PC-9 (cell line): Measurements from ENCODE around the gene JDP2.

Experiments
- EZH2 ChIP-seq: fragments of 200-600 bp; sonication (generic); IDR thresholded peaks from 2 replicates; pipeline ENCODE4 v1.8.0; 2017; ENCODE audit warnings: antibody characterized with exemption, low read depth
- TF ChIP-seq, protein P1 (sequence below): fragments of 200-600 bp; sonication (generic); conservative IDR thresholded peaks from 2 replicates; pipeline ENCODE4 v1.6.1; 2017; ENCODE audit warnings: mixed run types, antibody characterized with exemption, mild to moderate bottlenecking, moderate library complexity

DNA sequence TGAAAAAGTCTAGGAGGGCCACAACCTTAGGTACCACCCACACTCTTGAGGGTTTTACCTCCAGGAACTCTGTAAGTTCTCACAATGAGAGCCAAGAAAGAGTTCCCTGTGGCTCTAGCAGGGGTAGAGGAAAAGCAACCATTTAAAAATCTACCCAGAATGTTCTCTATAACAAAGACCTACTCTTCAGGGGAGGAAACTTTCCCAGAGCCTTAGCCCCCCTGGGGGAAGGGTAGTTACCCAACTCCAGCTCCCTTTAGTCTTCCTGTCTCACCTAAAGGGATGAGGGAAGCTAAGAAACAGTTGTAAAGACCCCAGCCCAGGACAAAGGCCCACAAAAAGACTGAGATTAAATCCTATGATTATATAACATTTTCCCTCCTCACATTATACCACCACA, 46.2 kb upstream of the JDP2 start:
- TF ChIP-seq, protein P1, sequence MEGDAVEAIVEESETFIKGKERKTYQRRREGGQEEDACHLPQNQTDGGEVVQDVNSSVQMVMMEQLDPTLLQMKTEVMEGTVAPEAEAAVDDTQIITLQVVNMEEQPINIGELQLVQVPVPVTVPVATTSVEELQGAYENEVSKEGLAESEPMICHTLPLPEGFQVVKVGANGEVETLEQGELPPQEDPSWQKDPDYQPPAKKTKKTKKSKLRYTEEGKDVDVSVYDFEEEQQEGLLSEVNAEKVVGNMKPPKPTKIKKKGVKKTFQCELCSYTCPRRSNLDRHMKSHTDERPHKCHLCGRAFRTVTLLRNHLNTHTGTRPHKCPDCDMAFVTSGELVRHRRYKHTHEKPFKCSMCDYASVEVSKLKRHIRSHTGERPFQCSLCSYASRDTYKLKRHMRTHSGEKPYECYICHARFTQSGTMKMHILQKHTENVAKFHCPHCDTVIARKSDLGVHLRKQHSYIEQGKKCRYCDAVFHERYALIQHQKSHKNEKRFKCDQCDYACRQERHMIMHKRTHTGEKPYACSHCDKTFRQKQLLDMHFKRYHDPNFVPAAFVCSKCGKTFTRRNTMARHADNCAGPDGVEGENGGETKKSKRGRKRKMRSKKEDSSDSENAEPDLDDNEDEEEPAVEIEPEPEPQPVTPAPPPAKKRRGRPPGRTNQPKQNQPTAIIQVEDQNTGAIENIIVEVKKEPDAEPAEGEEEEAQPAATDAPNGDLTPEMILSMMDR = no peak
- TF ChIP-seq EZH2 = no peak
